Measurements from ENCODE around the gene CHAT.

Gene CHAT

GRCh38 chr10:49654036-49654693 is 40.3 kb downstream of the CHAT start:
- Histone ChIP-seq H3K27ac (ENCODE audit: low read depth, low read length) (no peak overlapping the region), H3K36me3 (ENCODE audit: insufficient read depth, low read length) (no peaks in the 10 kb centered on the region), H3K4me1 (ENCODE audit: control insufficient read depth, insufficient read depth, low read length, unreplicated experiment) (no peaks in the 10 kb centered on the region), H3K4me3 (ENCODE audit: low read depth, low read length) (no peak overlapping the region), H3K27me3 (ENCODE audit: insufficient read depth, low read length) (peaks cover 65% of the 10 kb centered on the region), H3K79me2 (ENCODE audit: control insufficient read depth, insufficient read depth, low read length, unreplicated experiment) (no peaks in the 10 kb centered on the region), H2AFZ (ENCODE audit: low read length, unreplicated experiment) (no peak overlapping the region)

GRCh38 chr10:49655099-49655498 is 41.3 kb downstream of the CHAT start:
- H3K27ac ChIP-seq (ENCODE audit: low read depth, low read length): no peak overlapping the region
- H3K4me3 ChIP-seq (ENCODE audit: low read depth, low read length): no peak overlapping the region
- peaks cover 57% of the 10 kb centered on the region for H3K27me3 ChIP-seq (ENCODE audit: insufficient read depth, low read length)
- no peak overlapping the region for H2AFZ ChIP-seq (ENCODE audit: low read length, unreplicated experiment)
- H3K4me1 ChIP-seq (ENCODE audit: control insufficient read depth, insufficient read depth, low read length, unreplicated experiment): no peaks in the 10 kb centered on the region
- H3K36me3 ChIP-seq (ENCODE audit: insufficient read depth, low read length): no peaks in the 10 kb centered on the region
- H3K79me2 ChIP-seq (ENCODE audit: control insufficient read depth, insufficient read depth, low read length, unreplicated experiment): no peaks in the 10 kb centered on the region

- no peak overlapping the region for H3K4me3 ChIP-seq (ENCODE audit: low read depth, low read length)
- no peaks in the 10 kb centered on the region for H3K4me1 ChIP-seq (ENCODE audit: control insufficient read depth, insufficient read depth, low read length, unreplicated experiment)
- H3K27me3 ChIP-seq (ENCODE audit: insufficient read depth, low read length): peaks cover 57% of the 10 kb centered on the region
- H3K27ac ChIP-seq (ENCODE audit: low read depth, low read length): no peak overlapping the region
- no peak overlapping the region for H2AFZ ChIP-seq (ENCODE audit: low read length, unreplicated experiment)
- no peaks in the 10 kb centered on the region for H3K79me2 ChIP-seq (ENCODE audit: control insufficient read depth, insufficient read depth, low read length, unreplicated experiment)
- no peaks in the 10 kb centered on the region for H3K36me3 ChIP-seq (ENCODE audit: insufficient read depth, low read length)
Measured at GRCh38 chr10:49656845-49657493, 43.1 kb downstream of the CHAT start.

- H3K27ac ChIP-seq (ENCODE audit: low read depth, low read length): no peak overlapping the region
- no peaks in the 10 kb centered on the region for H3K4me1 ChIP-seq (ENCODE audit: control insufficient read depth, insufficient read depth, low read length, unreplicated experiment)
- H3K36me3 ChIP-seq (ENCODE audit: insufficient read depth, low read length): no peaks in the 10 kb centered on the region
- no peak overlapping the region for H2AFZ ChIP-seq (ENCODE audit: low read length, unreplicated experiment)
- no peak overlapping the region for H3K4me3 ChIP-seq (ENCODE audit: low read depth, low read length)
- no peaks in the 10 kb centered on the region for H3K79me2 ChIP-seq (ENCODE audit: control insufficient read depth, insufficient read depth, low read length, unreplicated experiment)
- H3K27me3 ChIP-seq (ENCODE audit: insufficient read depth, low read length): peaks cover 57% of the 10 kb centered on the region
Measured at GRCh38 chr10:49657606-49658005, 43.8 kb downstream of the CHAT start.

- Histone ChIP-seq H3K27me3 (ENCODE audit: insufficient read depth, low read length) (peaks cover 72% of the 10 kb centered on the region), H3K4me1 (ENCODE audit: control insufficient read depth, insufficient read depth, low read length, unreplicated experiment) (no peaks in the 10 kb centered on the region), H3K27ac (ENCODE audit: low read depth, low read length) (no peak overlapping the region), H3K36me3 (ENCODE audit: insufficient read depth, low read length) (no peaks in the 10 kb centered on the region), H3K79me2 (ENCODE audit: control insufficient read depth, insufficient read depth, low read length, unreplicated experiment) (no peaks in the 10 kb centered on the region), H2AFZ (ENCODE audit: low read length, unreplicated experiment) (no peak overlapping the region), H3K4me3 (ENCODE audit: low read depth, low read length) (no peak overlapping the region)
Measured at GRCh38 chr10:49661140-49661856, 47.5 kb downstream of the CHAT start.

GRCh38 chr10:49662169-49662830 is 48.5 kb downstream of the CHAT start:
- no peak overlapping the region for H3K27ac ChIP-seq (ENCODE audit: low read depth, low read length)
- H3K79me2 ChIP-seq (ENCODE audit: control insufficient read depth, insufficient read depth, low read length, unreplicated experiment): no peaks in the 10 kb centered on the region
- H3K4me1 ChIP-seq (ENCODE audit: control insufficient read depth, insufficient read depth, low read length, unreplicated experiment): no peaks in the 10 kb centered on the region
- H3K4me3 ChIP-seq (ENCODE audit: low read depth, low read length): no peak overlapping the region
- H3K27me3 ChIP-seq (ENCODE audit: insufficient read depth, low read length): peaks cover 72% of the 10 kb centered on the region
- H2AFZ ChIP-seq (ENCODE audit: low read length, unreplicated experiment): no peak overlapping the region
- no peaks in the 10 kb centered on the region for H3K36me3 ChIP-seq (ENCODE audit: insufficient read depth, low read length)

GRCh38 chr10:49663596-49663995 is 49.8 kb downstream of the CHAT start:
- no peak overlapping the region for H2AFZ ChIP-seq (ENCODE audit: low read length, unreplicated experiment)
- H3K27me3 ChIP-seq (ENCODE audit: insufficient read depth, low read length): peaks cover 83% of the 10 kb centered on the region
- H3K27ac ChIP-seq (ENCODE audit: low read depth, low read length): no peak overlapping the region
- H3K4me3 ChIP-seq (ENCODE audit: low read depth, low read length): no peak overlapping the region
- H3K4me1 ChIP-seq (ENCODE audit: control insufficient read depth, insufficient read depth, low read length, unreplicated experiment): no peaks in the 10 kb centered on the region
- no peaks in the 10 kb centered on the region for H3K36me3 ChIP-seq (ENCODE audit: insufficient read depth, low read length)
- no peaks in the 10 kb centered on the region for H3K79me2 ChIP-seq (ENCODE audit: control insufficient read depth, insufficient read depth, low read length, unreplicated experiment)

- Histone ChIP-seq H3K27ac (ENCODE audit: low read depth, low read length) (no peak overlapping the region), H3K79me2 (ENCODE audit: control insufficient read depth, insufficient read depth, low read length, unreplicated experiment) (no peaks in the 10 kb centered on the region), H3K4me1 (ENCODE audit: control insufficient read depth, insufficient read depth, low read length, unreplicated experiment) (no peaks in the 10 kb centered on the region), H3K4me3 (ENCODE audit: low read depth, low read length) (no peak overlapping the region), H3K27me3 (ENCODE audit: insufficient read depth, low read length) (peaks cover 89% of the 10 kb centered on the region), H2AFZ (ENCODE audit: low read length, unreplicated experiment) (no peak overlapping the region), H3K36me3 (ENCODE audit: insufficient read depth, low read length) (no peaks in the 10 kb centered on the region)
Measured at GRCh38 chr10:49664006-49664841, 50.4 kb downstream of the CHAT start.

- Histone ChIP-seq H3K79me2 (ENCODE audit: control insufficient read depth, insufficient read depth, low read length, unreplicated experiment) (no peaks in the 10 kb centered on the region), H3K4me3 (ENCODE audit: low read depth, low read length) (no peak overlapping the region), H3K27ac (ENCODE audit: low read depth, low read length) (no peak overlapping the region), H3K36me3 (ENCODE audit: insufficient read depth, low read length) (no peaks in the 10 kb centered on the region), H2AFZ (ENCODE audit: low read length, unreplicated experiment) (no peak overlapping the region), H3K27me3 (ENCODE audit: insufficient read depth, low read length) (peaks cover 96% of the 10 kb centered on the region), H3K4me1 (ENCODE audit: control insufficient read depth, insufficient read depth, low read length, unreplicated experiment) (no peaks in the 10 kb centered on the region)
Measured at GRCh38 chr10:49664842-49665355, 51.1 kb downstream of the CHAT start.

Data from ACC112 (cell line).